ENCODE measurements around the gene RANBP9.
A peak's percentile ranks its signal among the peaks of the same experiment; 100 is the strongest.

Gene RANBP9

DNA sequence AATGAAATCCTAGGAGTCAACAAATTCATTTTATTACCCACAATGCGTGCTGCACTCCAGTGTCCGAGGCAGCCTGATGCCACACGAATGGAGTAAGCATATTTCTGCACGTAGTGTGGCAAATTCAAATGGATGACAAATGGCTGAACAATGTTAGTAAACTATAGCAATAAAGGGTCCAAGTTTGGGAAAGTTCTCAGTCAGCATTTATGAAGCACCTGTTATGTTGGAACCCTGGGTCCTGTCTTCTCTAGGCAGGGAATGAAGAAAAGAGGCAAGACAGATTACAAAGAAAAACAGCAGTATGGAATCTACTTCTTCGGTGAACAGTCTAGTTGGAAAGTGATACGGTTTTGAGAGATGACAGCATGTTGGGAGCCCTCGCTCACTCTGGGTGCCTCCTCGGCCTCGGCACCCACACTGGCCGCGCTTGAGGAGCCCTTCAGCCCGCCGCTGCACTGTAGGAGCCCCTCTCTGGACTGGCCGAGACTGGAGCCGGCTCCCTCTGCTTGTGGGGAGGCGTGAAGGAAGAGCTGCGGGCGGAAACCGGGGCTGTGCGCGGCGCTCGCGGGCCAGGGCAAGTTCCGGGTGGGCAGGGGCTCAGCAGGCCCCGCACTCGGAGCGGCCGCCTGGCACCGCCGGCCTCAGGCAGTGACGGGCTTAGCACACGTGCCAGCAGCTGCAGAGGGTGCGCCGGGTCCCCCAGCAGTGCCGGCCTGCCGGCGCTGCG is 4.8 kb upstream of the RANBP9 start:
- no peaks in the 10 kb centered on the region for H3K79me2 ChIP-seq (ENCODE audit: insufficient read depth, low read depth)
- no peak overlapping the region for H3K27ac ChIP-seq
- no peaks in the 10 kb centered on the region for H3K36me3 ChIP-seq (ENCODE audit: insufficient read depth)
- TF ChIP-seq, protein P1, sequence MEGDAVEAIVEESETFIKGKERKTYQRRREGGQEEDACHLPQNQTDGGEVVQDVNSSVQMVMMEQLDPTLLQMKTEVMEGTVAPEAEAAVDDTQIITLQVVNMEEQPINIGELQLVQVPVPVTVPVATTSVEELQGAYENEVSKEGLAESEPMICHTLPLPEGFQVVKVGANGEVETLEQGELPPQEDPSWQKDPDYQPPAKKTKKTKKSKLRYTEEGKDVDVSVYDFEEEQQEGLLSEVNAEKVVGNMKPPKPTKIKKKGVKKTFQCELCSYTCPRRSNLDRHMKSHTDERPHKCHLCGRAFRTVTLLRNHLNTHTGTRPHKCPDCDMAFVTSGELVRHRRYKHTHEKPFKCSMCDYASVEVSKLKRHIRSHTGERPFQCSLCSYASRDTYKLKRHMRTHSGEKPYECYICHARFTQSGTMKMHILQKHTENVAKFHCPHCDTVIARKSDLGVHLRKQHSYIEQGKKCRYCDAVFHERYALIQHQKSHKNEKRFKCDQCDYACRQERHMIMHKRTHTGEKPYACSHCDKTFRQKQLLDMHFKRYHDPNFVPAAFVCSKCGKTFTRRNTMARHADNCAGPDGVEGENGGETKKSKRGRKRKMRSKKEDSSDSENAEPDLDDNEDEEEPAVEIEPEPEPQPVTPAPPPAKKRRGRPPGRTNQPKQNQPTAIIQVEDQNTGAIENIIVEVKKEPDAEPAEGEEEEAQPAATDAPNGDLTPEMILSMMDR (conservative IDR thresholded peaks at IDR 0.05; ENCODE audit: low read depth, low read length), result no peak
- H3K9ac ChIP-seq, result no peak overlapping the region
- no peaks in the 10 kb centered on the region for H3K27me3 ChIP-seq (ENCODE audit: insufficient read depth, low read depth)
- no peak overlapping the region for H3K4me3 ChIP-seq (IDR thresholded peaks at IDR 0.05; ENCODE audit: insufficient read depth, low read depth, low read length)
- H2AFZ ChIP-seq (ENCODE audit: low read depth), result peak overlapping the region; percentile 44; the same call in 1 of the 2 replicates
- peaks cover 29% of the 10 kb centered on the region for H3K4me1 ChIP-seq (ENCODE audit: low read depth, poor library complexity, severe bottlenecking)
- no peaks in the 10 kb centered on the region for H4K20me1 ChIP-seq (ENCODE audit: insufficient read depth)
- no peak overlapping the region for H3K4me2 ChIP-seq

DNA sequence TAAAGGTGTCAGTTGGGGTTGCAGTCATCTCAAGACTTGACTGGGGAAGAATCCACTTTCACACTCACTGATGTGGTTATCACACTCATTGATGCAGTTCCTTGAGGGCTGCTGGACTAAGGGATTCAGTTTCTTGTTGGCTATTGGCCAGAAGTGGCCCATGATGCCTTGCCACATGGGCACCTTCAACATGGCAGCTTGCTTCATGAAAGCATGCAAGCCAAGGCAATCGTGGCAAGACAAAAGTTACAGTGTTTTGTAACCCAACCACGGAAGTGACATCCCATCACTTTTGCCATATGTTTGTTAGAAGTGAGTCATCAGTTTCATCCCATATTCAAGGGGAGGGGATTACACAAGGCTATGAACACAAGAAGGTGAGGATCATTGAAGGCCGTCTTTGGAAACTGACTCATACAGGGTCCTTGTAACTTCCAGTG is 3.8 kb upstream of the RANBP9 start:
- peak overlapping the region; percentile 11; the same call in 1 of the 2 replicates for H3K4me2 ChIP-seq
- no peaks in the 10 kb centered on the region for H3K36me3 ChIP-seq (ENCODE audit: insufficient read depth)
- H3K4me3 ChIP-seq (IDR thresholded peaks at IDR 0.05; ENCODE audit: insufficient read depth, low read depth, low read length), result no peak overlapping the region
- H4K20me1 ChIP-seq (ENCODE audit: insufficient read depth), result no peaks in the 10 kb centered on the region
- no peak overlapping the region for H3K27ac ChIP-seq
- peaks cover 4% of the 10 kb centered on the region for H3K79me2 ChIP-seq (ENCODE audit: insufficient read depth, low read depth)
- H3K4me1 ChIP-seq (ENCODE audit: low read depth, poor library complexity, severe bottlenecking), result peaks cover 29% of the 10 kb centered on the region
- peak overlapping the region; percentile 44; the same call in 1 of the 2 replicates for H2AFZ ChIP-seq (ENCODE audit: low read depth)
- H3K27me3 ChIP-seq (ENCODE audit: insufficient read depth, low read depth), result no peaks in the 10 kb centered on the region
- TF ChIP-seq, protein P1 (conservative IDR thresholded peaks at IDR 0.05; ENCODE audit: low read depth, low read length), result no peak
- no peak overlapping the region for H3K9ac ChIP-seq

DNA sequence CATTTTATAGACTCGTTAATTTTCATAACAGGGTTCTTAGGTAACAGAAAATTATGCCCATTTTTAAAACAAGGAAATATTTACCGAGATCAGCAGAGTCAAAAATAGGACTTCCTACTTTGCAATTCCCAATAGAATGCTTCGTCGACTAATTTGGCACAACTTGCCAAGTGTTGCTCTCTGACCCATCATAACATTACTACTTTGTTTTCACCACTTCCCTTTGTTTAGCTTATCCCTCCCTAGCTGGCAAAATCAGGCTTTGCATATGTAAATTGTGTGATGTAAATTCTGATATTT is 914 bp upstream of the RANBP9 start:
- H3K4me1 ChIP-seq (ENCODE audit: low read depth, poor library complexity, severe bottlenecking), result peaks cover 40% of the 10 kb centered on the region
- TF ChIP-seq, protein P1 (conservative IDR thresholded peaks at IDR 0.05; ENCODE audit: low read depth, low read length), result no peak
- H3K79me2 ChIP-seq (ENCODE audit: insufficient read depth, low read depth), result peaks cover 33% of the 10 kb centered on the region
- 0 out of 2 replicates have a peak, but pooled peaks cover 4% of the 10 kb centered on the region for H4K20me1 ChIP-seq (ENCODE audit: insufficient read depth)
- peak overlapping the region; percentile 84 for H3K27ac ChIP-seq
- peak overlapping the region; percentile 77 for H3K4me2 ChIP-seq
- no peaks in the 10 kb centered on the region for H3K27me3 ChIP-seq (ENCODE audit: insufficient read depth, low read depth)
- peak overlapping the region; percentile 80 for H2AFZ ChIP-seq (ENCODE audit: low read depth)
- peak overlapping the region; percentile 74 for H3K9ac ChIP-seq
- no peak overlapping the region for H3K4me3 ChIP-seq (IDR thresholded peaks at IDR 0.05; ENCODE audit: insufficient read depth, low read depth, low read length)
- no peaks in the 10 kb centered on the region for H3K36me3 ChIP-seq (ENCODE audit: insufficient read depth)

DNA sequence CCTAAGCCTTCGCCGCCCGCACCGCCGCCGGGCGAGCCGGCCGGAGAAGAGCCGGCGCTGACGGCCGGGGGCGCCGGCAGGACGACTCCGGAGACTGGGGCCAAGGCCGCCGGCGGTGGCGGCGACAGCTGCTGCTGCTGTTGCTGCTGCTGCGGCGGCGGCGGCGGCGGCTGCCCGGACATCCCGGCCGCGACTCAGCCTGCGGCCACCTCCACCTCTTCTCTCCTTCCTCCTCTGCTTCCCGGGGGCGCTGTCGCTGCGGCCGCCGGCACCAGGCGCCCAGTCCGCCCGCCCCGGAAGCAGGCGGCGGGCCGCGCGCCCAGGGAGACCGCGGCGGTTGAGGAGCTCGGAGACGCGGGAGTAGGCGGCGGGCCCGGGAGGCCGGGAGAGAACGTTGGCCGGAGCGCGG is 307 bp downstream of the RANBP9 start:
- peaks cover 44% of the 10 kb centered on the region for H3K4me1 ChIP-seq (ENCODE audit: low read depth, poor library complexity, severe bottlenecking)
- H3K36me3 ChIP-seq (ENCODE audit: insufficient read depth), result no peaks in the 10 kb centered on the region
- no peaks in the 10 kb centered on the region for H3K27me3 ChIP-seq (ENCODE audit: insufficient read depth, low read depth)
- H3K79me2 ChIP-seq (ENCODE audit: insufficient read depth, low read depth), result peaks cover 45% of the 10 kb centered on the region
- H4K20me1 ChIP-seq (ENCODE audit: insufficient read depth), result 0 out of 2 replicates have a peak, but pooled peaks cover 7% of the 10 kb centered on the region
- H3K4me2 ChIP-seq, result no peak overlapping the region
- peak overlapping the region; percentile 77 for H3K27ac ChIP-seq
- no peak overlapping the region for H3K4me3 ChIP-seq (IDR thresholded peaks at IDR 0.05; ENCODE audit: insufficient read depth, low read depth, low read length)
- no peak overlapping the region for H2AFZ ChIP-seq (ENCODE audit: low read depth)
- peak overlapping the region; percentile 47; the same call in 1 of the 2 replicates for H3K9ac ChIP-seq
- TF ChIP-seq, protein P1 (conservative IDR thresholded peaks at IDR 0.05; ENCODE audit: low read depth, low read length), result no peak

Data from KMS-11 (cell line).